ENCODE data around the gene ESRRB.

DNA sequence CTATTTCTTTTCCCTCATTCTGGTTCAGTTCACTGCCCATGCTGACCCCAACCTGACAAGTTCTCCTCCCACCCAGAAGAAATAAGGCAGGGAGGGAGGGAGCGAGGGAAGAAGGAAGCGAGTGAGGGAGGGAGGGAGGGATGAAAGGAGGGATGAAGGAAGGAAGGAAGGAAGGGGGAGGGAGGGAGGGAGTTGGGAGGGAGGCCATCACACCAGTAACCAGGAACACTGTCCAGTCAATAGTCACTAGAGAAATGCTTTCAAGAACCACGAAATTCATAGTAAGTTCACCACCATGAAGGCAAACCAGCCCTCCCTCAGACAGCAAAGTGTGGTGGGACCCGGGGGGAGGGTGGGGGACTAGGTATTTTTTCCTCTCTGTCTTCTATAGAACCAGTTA lies 142.4 kb downstream of the ESRRB start:
- TF ChIP-seq ARNTL (CRISPR knock-in tag; IDR thresholded peaks at IDR 0.05; ENCODE audit: borderline replicate concordance, low read depth): no peak
- no peak for TF ChIP-seq ESRRG (CRISPR knock-in tag; IDR thresholded peaks at IDR 0.05)
- TF ChIP-seq TCF4 (CRISPR knock-in tag; IDR thresholded peaks at IDR 0.05; ENCODE audit: borderline replicate concordance): no peak
- no peak for TF ChIP-seq TSHZ2 (CRISPR knock-in tag; IDR thresholded peaks at IDR 0.05)
- TF ChIP-seq ZC3H10 (CRISPR knock-in tag; IDR thresholded peaks at IDR 0.05): no peak
- TF ChIP-seq OSR1 (CRISPR knock-in tag; IDR thresholded peaks at IDR 0.05): no peak
